Left lung (tissue), 10 donors: ENCODE results near the gene ADO. TPM values are rescaled to one million over a fixed set of nuclear protein-coding genes. Genes with fewer than 3 reads are reported as not detected.

Experiments used
- ATAC-seq: fragments of 200-7000 bp; cut with Tn5 transposase; one replicate; pipeline ENCODE4 v1.9.1; 2020; ENCODE audit warnings: moderate library complexity
- DNase-seq, 4 donors: peaks; one replicate each; pipeline ENCODE4 v3.0.0-alpha.2; 2013 to 2020
- H3K27ac ChIP-seq, 2 donors: fragments of 200-600 bp; sonication (generic) in 1 of 2; one replicate each; pipeline versions ENCODE4 v1.5.0 to v1.8.0; 2020 to 2021
- H3K27me3 ChIP-seq, 2 donors: fragments of 200-600 bp; sonication (generic) in 1 of 2; one replicate each; pipeline versions ENCODE4 v1.5.0 to v1.8.0; 2020 to 2021
- H3K36me3 ChIP-seq, 2 donors: fragments of 200-600 bp; sonication (generic) in 1 of 2; one replicate each; pipeline versions ENCODE4 v1.5.0 to v1.8.0; 2020 to 2021
- H3K4me1 ChIP-seq, 2 donors: fragments of 200-600 bp; one replicate each; pipeline ENCODE4 v1.8.0; 2021
- H3K4me3 ChIP-seq, 2 donors: fragments of 200-600 bp; sonication (generic) in 1 of 2; one replicate each; pipeline versions ENCODE4 v1.5.0 to v1.8.0; 2020 to 2021; ENCODE audit warnings: mild to moderate bottlenecking in 1 of 2
- H3K9me3 ChIP-seq, 2 donors: fragments of 200-600 bp; sonication (generic) in 1 of 2; one replicate each; pipeline versions ENCODE4 v1.5.0 to v1.8.0; 2020 to 2021
- CTCF ChIP-seq, 2 donors: fragments of 200-600 bp; sonication (generic) in 1 of 2; IDR thresholded peaks; one replicate each; pipeline versions ENCODE4 v1.5.0 to v1.8.0; 2021; ENCODE audit warnings: antibody characterized with exemption in 2 of 2
- intact Hi-C, 2 donors: fragments of 100-400 bp; cut with DNase I; formaldehyde crosslinking; loops; one replicate each; pipeline versions ENCODE4 v1.11.2 to v1.14.2; 2022
- polyA plus RNA-seq, 6 donors: library from polyadenylated mRNA; unstranded; fragments of 120-200 nt; gene quantifications; one replicate each; pipeline ENCODE4 v1.2.1, GENCODE V29; 2013; ENCODE audit not compliant: insufficient read length in 6 of 6
- total RNA-seq, 2 donors: library from RNA; stranded (reverse); fragmentation: NEBNext Ultra II Directional; extraction: Animal tissue kit (Norgen Biotek cat#: 25700); gene quantifications; one replicate each; pipeline ENCODE4 v1.2.1, GENCODE V29; 2021
- donor health status: DM: no; HTN: yes; CAD: no.
- donor health status: DM: no; HTN: no; CAD: no.

ADO gene
- total and polyA plus RNA-seq, 8 donors, result 17.0 to 24.1 (median 20.0) TPM

- no peaks in the 10 kb centered on the region for H3K27me3 ChIP-seq
- no peak overlapping the region for H3K27ac ChIP-seq
- no peak for ATAC-seq
- DNase-seq, result no peak
- H3K4me3 ChIP-seq, result no peak overlapping the region
- no peaks in the 10 kb centered on the region for H3K9me3 ChIP-seq
- peaks cover 3 to 15% of the 10 kb centered on the region in 2 donors for H3K4me1 ChIP-seq
- H3K36me3 ChIP-seq, result no peaks in the 10 kb centered on the region
- intact Hi-C loops, result no loop called here
- TF ChIP-seq CTCF (IDR thresholded peaks at IDR 0.05), result no peak
These were observed 51.5 kb downstream of the ADO start for GRCh38 chr10:62856021-62856420.

Other genes starting within 250 kb of the ADO start
- 10 to 100 TPM; 11.6 to 14.2 TPM for gene EGR2, start 11.6 kb downstream of the ADO start, total RNA-seq
- gene EGR2, start 11.6 kb downstream of the ADO start, polyA plus RNA-seq, result 1 to 10 TPM in 5 of 6 donors, under 1 TPM in 1; 0.76 to 9.0 (median 3.5) TPM